ENCODE results near the gene HADHA. TPM values are rescaled to one million over a fixed set of nuclear protein-coding genes. Genes with fewer than 3 reads are reported as not detected.

HADHA gene
- total RNA-seq, 1 experiment from 2014 or later = 112 TPM

GRCh38 chr2:26178246-26178645 lies 66.2 kb downstream of the HADHA start:
- peak overlapping the region; percentile 71 for H3K4me2 ChIP-seq (ENCODE audit: insufficient read depth, insufficient read length, low read length)
- Mint-ChIP-seq H3K9me3 (no peaks in the 10 kb centered on the region; a peak in 1 of 5 replicates), H3K27ac (no peak overlapping the region), H3K4me1 (peaks cover 26 to 36% of the 10 kb centered on the region in 2 experiments), H3K4me3 (peak overlapping the region in 1 of 2 experiments; percentile 82; a peak in 3 of 5 replicates), H3K36me3 (ENCODE audit: insufficient read depth in 1 of 3, low read depth in 3 of 3) (peaks cover 7 to 22% (median 9%) of the 10 kb centered on the region in 3 experiments), H3K27me3 (ENCODE audit: low read depth) (peaks cover 28% of the 10 kb centered on the region)
- H4K8ac ChIP-seq (replicated peaks; ENCODE audit: insufficient read length, low read depth, low read length) = no peak overlapping the region
- no peak overlapping the region for H2AK5ac ChIP-seq (ENCODE audit: insufficient read length, low read length)
- DNase-seq = no peak
- H3K27me3 ChIP-seq (ENCODE audit: insufficient read depth, low read length) = no peaks in the 10 kb centered on the region
- no peak overlapping the region for H3K27ac ChIP-seq (ENCODE audit: insufficient read length, low read depth, low read length)
- no peak overlapping the region for H4K5ac ChIP-seq (ENCODE audit: insufficient read length, low read depth, low read length)
- H3K4ac ChIP-seq (ENCODE audit: low read depth, low read length) = no peak overlapping the region
- H2BK120ac ChIP-seq (ENCODE audit: low read depth, low read length, poor library complexity, severe bottlenecking) = no peak overlapping the region
- no peak overlapping the region for H3K23ac ChIP-seq (ENCODE audit: insufficient read length, low read depth, low read length)
- H3K9ac ChIP-seq (ENCODE audit: extremely low read depth, insufficient read length, low read length) = no peak overlapping the region
- no peak overlapping the region for H2BK12ac ChIP-seq (ENCODE audit: insufficient read length, low read depth, low read length)
- no peak overlapping the region for H2BK20ac ChIP-seq (ENCODE audit: low read depth, low read length, poor library complexity, severe bottlenecking)
- H3K4me1 ChIP-seq (ENCODE audit: insufficient read depth, low read length) = no peaks in the 10 kb centered on the region; the same call in 1 of the 2 replicates
- no peak overlapping the region for H3T11ph ChIP-seq (ENCODE audit: low read length)
- WGBS (ENCODE audit: extremely low coverage, insufficient read length, low lambda C conversion rate) = no CpG with 5 or more reads among the region's 3 CpGs
- H2AFZ ChIP-seq (ENCODE audit: low read length) = no peak overlapping the region
- no peaks in the 10 kb centered on the region for H3K79me2 ChIP-seq (ENCODE audit: insufficient read depth, low read length)
- H2BK15ac ChIP-seq (ENCODE audit: low read depth, low read length) = no peak overlapping the region
- H2BK5ac ChIP-seq (ENCODE audit: insufficient read length, low read length) = no peak overlapping the region
- H4K20me1 ChIP-seq (ENCODE audit: control insufficient read depth, insufficient read depth, insufficient read length) = no peaks in the 10 kb centered on the region
- peaks cover 19% of the 10 kb centered on the region for H3K23me2 ChIP-seq (ENCODE audit: insufficient read length, low read depth, low read length, poor library complexity, severe bottlenecking)
- no peak for TF ChIP-seq CTCF (conservative IDR thresholded peaks at IDR 0.05)
- H4K91ac ChIP-seq (ENCODE audit: insufficient read length, low read depth, low read length) = no peak overlapping the region
- H3K18ac ChIP-seq (ENCODE audit: insufficient read length, low read depth, low read length) = no peak overlapping the region
- no peak overlapping the region for H3K14ac ChIP-seq (ENCODE audit: insufficient read depth, low read length)
- no peaks in the 10 kb centered on the region for H3K79me1 ChIP-seq (ENCODE audit: insufficient read depth, low read depth, low read length, poor library complexity, severe bottlenecking)
- no peaks in the 10 kb centered on the region for H3K9me3 ChIP-seq (ENCODE audit: control insufficient read depth, low read depth, low read length)
- no peak overlapping the region for H3K56ac ChIP-seq (ENCODE audit: insufficient read length, low read depth, low read length)

Data from H9 (cell line).